ENCODE data around the gene LIME1.

The LIME1 gene

GRCh38 chr20:63766695-63767426 lies 30.4 kb downstream of the LIME1 start:
- TF ChIP-seq ZFX (IDR thresholded peaks at IDR 0.05) = no peak
- TF ChIP-seq CTCF (conservative IDR thresholded peaks at IDR 0.05) = no peak
- no peak overlapping the region for H3K27ac ChIP-seq

GRCh38 chr20:63767456-63767855 lies 31.0 kb downstream of the LIME1 start:
- H3K27ac ChIP-seq = no peak overlapping the region
- TF ChIP-seq ZFX (IDR thresholded peaks at IDR 0.05) = no peak
- TF ChIP-seq CTCF (conservative IDR thresholded peaks at IDR 0.05) = no peak

- no peak for TF ChIP-seq CTCF (conservative IDR thresholded peaks at IDR 0.05)
- TF ChIP-seq ZFX (IDR thresholded peaks at IDR 0.05) = no peak
- H3K27ac ChIP-seq = no peak overlapping the region
These were observed 31.4 kb downstream of the LIME1 start for GRCh38 chr20:63767886-63768285.

GRCh38 chr20:63768591-63769515 lies 32.4 kb downstream of the LIME1 start:
- no peak overlapping the region for H3K27ac ChIP-seq
- no peak for TF ChIP-seq ZFX (IDR thresholded peaks at IDR 0.05)
- no peak for TF ChIP-seq CTCF (conservative IDR thresholded peaks at IDR 0.05)

GRCh38 chr20:63769891-63770474 lies 33.5 kb downstream of the LIME1 start:
- TF ChIP-seq CTCF (conservative IDR thresholded peaks at IDR 0.05) (no peak), ZFX (IDR thresholded peaks at IDR 0.05) (no peak)
- H3K27ac ChIP-seq = no peak overlapping the region

GRCh38 chr20:63771046-63771707 lies 34.7 kb downstream of the LIME1 start:
- H3K27ac ChIP-seq = no peak overlapping the region
- TF ChIP-seq CTCF (conservative IDR thresholded peaks at IDR 0.05) = no peak

All from C4-2B (cell line).